ENCODE data around the gene MAVS. TPM values are rescaled to one million over a fixed set of nuclear protein-coding genes. Genes with fewer than 3 reads are reported as not detected.

The MAVS gene
- total RNA-seq, 1 experiment from 2014 or later = 38.7 TPM

DNA sequence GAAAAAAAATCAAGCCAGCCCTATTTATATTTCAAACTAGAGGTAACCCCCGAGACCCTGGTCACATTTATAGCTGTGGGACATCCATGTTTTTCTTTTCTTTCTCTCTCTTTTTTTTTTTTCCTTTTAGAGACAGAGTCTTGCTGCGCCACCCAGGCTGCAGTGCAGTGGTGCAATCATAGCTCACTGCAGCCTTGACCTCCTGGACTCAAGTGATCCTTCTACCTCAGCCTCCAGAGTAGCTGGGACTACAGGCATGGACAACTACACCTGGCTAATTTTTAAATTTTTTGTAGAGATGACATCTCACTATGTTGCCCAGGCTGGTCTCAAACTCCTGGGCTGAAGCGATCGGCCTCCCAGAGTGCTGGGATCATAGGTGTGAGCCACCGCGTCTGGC, 12.1 kb downstream of the MAVS start:
- Histone ChIP-seq H4K20me1 (ENCODE audit: low read length) (no peaks in the 10 kb centered on the region), H3K27me3 (ENCODE audit: low read length) (no peaks in the 10 kb centered on the region), H3F3A (ENCODE audit: low read length, unreplicated experiment) (no peaks in the 10 kb centered on the region), H3K4me3 (ENCODE audit: low read length) (no peak overlapping the region), H2AFZ (ENCODE audit: low read length) (no peak overlapping the region), H3K4me1 (ENCODE audit: insufficient read depth, low read length) (0 out of 2 replicates have a peak, but pooled peaks cover 5% of the 10 kb centered on the region), H3K9ac (ENCODE audit: low read length) (no peak overlapping the region), H3K27ac (ENCODE audit: low read length) (no peak overlapping the region), H3K4me2 (ENCODE audit: low read length) (no peak overlapping the region), H3K9me3 (ENCODE audit: low read length) (no peaks in the 10 kb centered on the region), H3K79me2 (ENCODE audit: low read length) (no peaks in the 10 kb centered on the region; the same call in 1 of the 2 replicates), H3K9me2 (replicated peaks; ENCODE audit: low read length) (no peaks in the 10 kb centered on the region), H3K36me3 (ENCODE audit: low read depth, low read length) (peaks cover 54% of the 10 kb centered on the region)
- TF ChIP-seq EZH2phosphoT487 (IDR thresholded peaks at IDR 0.05; ENCODE audit: borderline replicate concordance, low read length) (no peak), EZH2 (IDR thresholded peaks at IDR 0.05; ENCODE audit: low read length, unreplicated experiment) (no peak)
- TF ChIP-seq, protein P1, sequence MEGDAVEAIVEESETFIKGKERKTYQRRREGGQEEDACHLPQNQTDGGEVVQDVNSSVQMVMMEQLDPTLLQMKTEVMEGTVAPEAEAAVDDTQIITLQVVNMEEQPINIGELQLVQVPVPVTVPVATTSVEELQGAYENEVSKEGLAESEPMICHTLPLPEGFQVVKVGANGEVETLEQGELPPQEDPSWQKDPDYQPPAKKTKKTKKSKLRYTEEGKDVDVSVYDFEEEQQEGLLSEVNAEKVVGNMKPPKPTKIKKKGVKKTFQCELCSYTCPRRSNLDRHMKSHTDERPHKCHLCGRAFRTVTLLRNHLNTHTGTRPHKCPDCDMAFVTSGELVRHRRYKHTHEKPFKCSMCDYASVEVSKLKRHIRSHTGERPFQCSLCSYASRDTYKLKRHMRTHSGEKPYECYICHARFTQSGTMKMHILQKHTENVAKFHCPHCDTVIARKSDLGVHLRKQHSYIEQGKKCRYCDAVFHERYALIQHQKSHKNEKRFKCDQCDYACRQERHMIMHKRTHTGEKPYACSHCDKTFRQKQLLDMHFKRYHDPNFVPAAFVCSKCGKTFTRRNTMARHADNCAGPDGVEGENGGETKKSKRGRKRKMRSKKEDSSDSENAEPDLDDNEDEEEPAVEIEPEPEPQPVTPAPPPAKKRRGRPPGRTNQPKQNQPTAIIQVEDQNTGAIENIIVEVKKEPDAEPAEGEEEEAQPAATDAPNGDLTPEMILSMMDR (conservative IDR thresholded peaks at IDR 0.05; ENCODE audit: low read depth, low read length) = no peak
- POLR2A ChIA-PET (ENCODE audit: unreplicated experiment) = no interaction called here
- intact Hi-C loops (cut with micrococcal nuclease) = no loop called here
- CTCF ChIA-PET = no interaction called here
- BruUV-seq (replicated peaks) = no TSS peak
- no peak for DNase-seq
- no peak for ATAC-seq

DNA sequence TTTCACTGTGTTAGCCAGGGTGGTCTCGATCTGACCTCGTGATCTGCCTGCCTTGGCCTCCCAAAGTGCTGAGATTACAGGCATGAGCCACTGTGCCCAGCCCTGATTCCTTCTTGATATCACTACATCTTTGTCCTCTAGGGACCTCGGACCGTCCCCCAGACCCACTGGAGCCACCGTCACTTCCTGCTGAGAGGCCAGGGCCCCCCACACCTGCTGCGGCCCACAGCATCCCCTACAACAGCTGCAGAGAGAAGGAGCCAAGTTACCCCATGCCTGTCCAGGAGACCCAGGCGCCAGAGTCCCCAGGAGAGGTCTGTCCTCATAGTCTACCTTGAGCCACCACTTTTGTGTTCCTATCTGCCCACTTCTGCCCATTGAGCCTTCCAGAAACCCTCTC, 14.6 kb downstream of the MAVS start:
- Histone ChIP-seq H3K9ac (ENCODE audit: low read length) (no peak overlapping the region), H2AFZ (ENCODE audit: low read length) (no peak overlapping the region), H3K79me2 (ENCODE audit: low read length) (no peaks in the 10 kb centered on the region; the same call in 1 of the 2 replicates), H3F3A (ENCODE audit: low read length, unreplicated experiment) (no peaks in the 10 kb centered on the region), H3K4me1 (ENCODE audit: insufficient read depth, low read length) (no peaks in the 10 kb centered on the region), H4K20me1 (ENCODE audit: low read length) (no peaks in the 10 kb centered on the region), H3K9me2 (replicated peaks; ENCODE audit: low read length) (no peaks in the 10 kb centered on the region), H3K27me3 (ENCODE audit: low read length) (no peaks in the 10 kb centered on the region), H3K9me3 (ENCODE audit: low read length) (no peaks in the 10 kb centered on the region), H3K36me3 (ENCODE audit: low read depth, low read length) (peaks cover 70% of the 10 kb centered on the region), H3K4me3 (ENCODE audit: low read length) (no peak overlapping the region), H3K27ac (ENCODE audit: low read length) (no peak overlapping the region), H3K4me2 (ENCODE audit: low read length) (no peak overlapping the region)
- ATAC-seq (no peak), DNase-seq (no peak)
- POLR2A ChIA-PET (ENCODE audit: unreplicated experiment) = no interaction called here
- TF ChIP-seq EZH2 (IDR thresholded peaks at IDR 0.05; ENCODE audit: low read length, unreplicated experiment) (no peak), EZH2phosphoT487 (IDR thresholded peaks at IDR 0.05; ENCODE audit: borderline replicate concordance, low read length) (no peak)
- TF ChIP-seq, protein P1 (conservative IDR thresholded peaks at IDR 0.05; ENCODE audit: low read depth, low read length) = no peak
- BruUV-seq (replicated peaks) = no TSS peak
- intact Hi-C loops (cut with micrococcal nuclease) = no loop called here
- CTCF ChIA-PET = no interaction called here

DNA sequence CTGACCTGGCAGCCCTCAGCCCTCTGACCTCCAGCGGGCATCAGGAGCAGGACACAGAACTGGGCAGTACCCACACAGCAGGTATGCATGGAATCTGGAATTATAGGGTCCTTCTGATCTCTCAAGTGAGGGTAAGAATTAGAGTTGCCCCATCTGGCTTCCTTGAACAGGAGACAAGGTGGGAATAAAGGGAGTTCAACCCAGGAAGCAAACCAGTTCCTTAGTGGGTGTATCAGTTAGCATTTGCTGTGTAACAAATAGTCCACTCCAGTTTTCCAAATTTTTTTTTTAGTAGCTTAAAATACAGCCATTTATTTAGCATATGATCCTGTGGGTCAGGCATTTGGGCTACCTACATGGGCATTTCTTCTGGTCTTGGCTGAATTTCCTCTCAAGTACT, 15.7 kb downstream of the MAVS start:
- Histone ChIP-seq H3K36me3 (ENCODE audit: low read depth, low read length) (peaks cover 73% of the 10 kb centered on the region), H3K4me3 (ENCODE audit: low read length) (no peak overlapping the region), H3K27ac (ENCODE audit: low read length) (no peak overlapping the region), H3K27me3 (ENCODE audit: low read length) (no peaks in the 10 kb centered on the region), H3K4me2 (ENCODE audit: low read length) (no peak overlapping the region), H3K79me2 (ENCODE audit: low read length) (no peaks in the 10 kb centered on the region; the same call in 1 of the 2 replicates), H3K4me1 (ENCODE audit: insufficient read depth, low read length) (no peaks in the 10 kb centered on the region), H3F3A (ENCODE audit: low read length, unreplicated experiment) (no peaks in the 10 kb centered on the region), H4K20me1 (ENCODE audit: low read length) (no peaks in the 10 kb centered on the region), H3K9ac (ENCODE audit: low read length) (no peak overlapping the region), H3K9me2 (replicated peaks; ENCODE audit: low read length) (no peaks in the 10 kb centered on the region), H3K9me3 (ENCODE audit: low read length) (no peaks in the 10 kb centered on the region), H2AFZ (ENCODE audit: low read length) (no peak overlapping the region)
- no TSS peak for BruUV-seq (replicated peaks)
- no peak for DNase-seq
- intact Hi-C loops (cut with micrococcal nuclease) = no loop called here
- ChIA-PET CTCF (no interaction called here), POLR2A (ENCODE audit: unreplicated experiment) (no interaction called here)
- no peak for TF ChIP-seq EZH2 (IDR thresholded peaks at IDR 0.05; ENCODE audit: low read length, unreplicated experiment)
- TF ChIP-seq EZH2phosphoT487 (IDR thresholded peaks at IDR 0.05; ENCODE audit: borderline replicate concordance, low read length) = no peak
- TF ChIP-seq, protein P1 (conservative IDR thresholded peaks at IDR 0.05; ENCODE audit: low read depth, low read length) = no peak
- no peak for ATAC-seq
